Endothelial cell of umbilical vein (primary cell): ENCODE measurements around the gene TCP11L2. TPM values are rescaled to one million over a fixed set of nuclear protein-coding genes. Genes with fewer than 3 reads are reported as not detected.
"Not testable (repeated sequence)": the region's sequence is repeated elsewhere in the genome, so short reads cannot be mapped to it uniquely, and the experiment has no call there.

Experiments used
- BruUV-seq: library from RNA; stranded (reverse); fragments of 400-500 nt; replicated peaks from 2 replicates; lab custom pipeline; 2021; lab: Mats Ljungman, UMichigan
- CTCF ChIA-PET: fragments of 300-600, 350-600 bp; sonication (Branson Sonifier 250); formaldehyde crosslinking; loops from one replicate; lab custom pipeline; 2021; ENCODE audit warnings: antibody characterized with exemption, inconsistent platforms; lab: Charles Lee
- POLR2A ChIA-PET: fragments of 300-600, 350-600 bp; sonication (Branson Sonifier 250); formaldehyde crosslinking; loops from one replicate; lab custom pipeline; 2021; ENCODE audit warnings: antibody characterized with exemption, inconsistent platforms; lab: Charles Lee
- DNase-seq: peaks from one replicate; pipeline ENCODE4 v3.0.0-alpha.2; 2011; ENCODE audit warnings: low read depth, low spot score
- FAIRE-seq: peaks from 2 replicates; lab custom pipeline; 2011; peaks lifted over from hg19 to GRCh38; lab: Jason Lieb, UNC
- H2AFZ ChIP-seq: 2 replicates; pipeline ENCODE4 v1.6.0; 2012; ENCODE audit warnings: low read depth, low read length, control low read depth, inconsistent platforms
- H3K27ac ChIP-seq: 2 replicates; pipeline ENCODE4 v1.5.1; 2011; ENCODE audit warnings: low read depth, mild to moderate bottlenecking, control low read depth, low read length, moderate library complexity; ENCODE audit not compliant: insufficient read depth
- H3K27me3 ChIP-seq, 2 experiments: 2 replicates each; pipeline versions ENCODE4 v1.6.0 to v1.6.1; 2011; ENCODE audit warnings: low read length in 2 of 2, mixed read lengths in 1 of 2; ENCODE audit not compliant: control insufficient read depth in 2 of 2, insufficient read depth in 2 of 2
- H3K36me3 ChIP-seq, 2 experiments: 2 replicates in 1 of 2; 3 replicates in 1 of 2; pipeline ENCODE4 v1.5.1; 2011; ENCODE audit warnings: low read length in 2 of 2, mild to moderate bottlenecking in 1 of 2, moderate library complexity in 1 of 2; ENCODE audit not compliant: control insufficient read depth in 2 of 2, insufficient read depth in 2 of 2; ENCODE audit errors: extremely low read depth in 1 of 2
- H3K4me1 ChIP-seq: 3 replicates; pipeline ENCODE4 v1.5.1; 2011; ENCODE audit warnings: mild to moderate bottlenecking, low read length; ENCODE audit not compliant: control insufficient read depth, insufficient read depth; ENCODE audit errors: extremely low read depth
- H3K4me2 ChIP-seq: 2 replicates; pipeline ENCODE4 v1.6.1; 2011; ENCODE audit warnings: low read length, control low read depth, mixed read lengths; ENCODE audit not compliant: insufficient read depth
- H3K4me3 ChIP-seq, 3 experiments: fragments of 200-600 bp in 1 of 3; sonication (generic), shearing (Covaris generic) in 1 of 3; replicated peaks in 1 of 3; 2 replicates each; pipeline ENCODE4 v1.5.1; 2011 to 2016; ENCODE audit warnings: control low read depth in 3 of 3, low read length in 3 of 3, mild to moderate bottlenecking in 2 of 3, inconsistent platforms in 1 of 3, low read depth in 1 of 3, moderate library complexity in 1 of 3; ENCODE audit not compliant: insufficient read depth in 1 of 3
- H3K79me2 ChIP-seq: 2 replicates; pipeline ENCODE4 v1.6.0; 2012; ENCODE audit warnings: low read length, inconsistent platforms; ENCODE audit not compliant: control insufficient read depth, insufficient read depth
- H3K9ac ChIP-seq: replicated peaks from 2 replicates; pipeline ENCODE3; 2011; ENCODE audit warnings: low read length, control low read depth; ENCODE audit not compliant: insufficient read depth; ENCODE audit errors: extremely low read depth
- H3K9me1 ChIP-seq: replicated peaks from 3 replicates; pipeline ENCODE4 v1.6.0; 2011; ENCODE audit warnings: mild to moderate bottlenecking, low read length; ENCODE audit not compliant: control insufficient read depth, insufficient read depth; ENCODE audit errors: extremely low read depth
- H3K9me3 ChIP-seq: replicated peaks from 2 replicates; pipeline ENCODE4 v1.5.1; 2012; ENCODE audit warnings: low read length, inconsistent platforms; ENCODE audit not compliant: control insufficient read depth, insufficient read depth
- H4K20me1 ChIP-seq: replicated peaks from 2 replicates; pipeline ENCODE3; 2011; ENCODE audit warnings: mild to moderate bottlenecking, low read length; ENCODE audit not compliant: control insufficient read depth, insufficient read depth; ENCODE audit errors: extremely low read depth
- CTCF ChIP-seq, 2 donors: IDR thresholded peaks; 1 replicate in 1 of 2; 2 replicates in 1 of 2; pipeline ENCODE4 v1.5.1; 2011; ENCODE audit warnings: low read length in 2 of 2, mild to moderate bottlenecking in 2 of 2, moderate library complexity in 2 of 2, control low read depth in 1 of 2, inconsistent platforms in 1 of 2, low read depth in 1 of 2; ENCODE audit not compliant: insufficient read depth in 1 of 2; ENCODE audit errors: extremely low read depth in 1 of 2
- EZH2 ChIP-seq: IDR thresholded peaks from 2 replicates; pipeline ENCODE4 v1.6.1; 2012; ENCODE audit warnings: borderline replicate concordance, low read depth, mild to moderate bottlenecking, moderate library complexity, low read length, inconsistent platforms; ENCODE audit not compliant: severe bottlenecking
- FOS ChIP-seq: IDR thresholded peaks from 2 replicates; pipeline ENCODE4 v1.6.1; 2011; ENCODE audit warnings: mild to moderate bottlenecking, low read length, moderate library complexity, borderline replicate concordance; ENCODE audit not compliant: insufficient read depth
- GATA2 ChIP-seq: IDR thresholded peaks from 2 replicates; pipeline ENCODE4 v1.7.0; 2011; ENCODE audit warnings: low read depth, mild to moderate bottlenecking, moderate library complexity, mixed read lengths, low read length; ENCODE audit not compliant: insufficient read length, insufficient read depth
- JUN ChIP-seq: IDR thresholded peaks from 2 replicates; pipeline ENCODE4 v1.6.1; 2011; ENCODE audit warnings: borderline replicate concordance, low read depth; ENCODE audit not compliant: insufficient read length, insufficient read depth
- MYC ChIP-seq: IDR thresholded peaks from one replicate; pipeline ENCODE4 v1.6.1; 2011; ENCODE audit warnings: mild to moderate bottlenecking, low read depth, low read length
- POLR2A ChIP-seq: IDR thresholded peaks from 2 replicates; pipeline ENCODE4 v1.6.1; 2012; ENCODE audit warnings: low read depth, mild to moderate bottlenecking, control low read depth, low read length
- POLR2AphosphoS5 ChIP-seq: IDR thresholded peaks from 2 replicates; pipeline ENCODE4 v1.6.1; 2012; ENCODE audit warnings: low read depth, mild to moderate bottlenecking, control low read depth, low read length, moderate library complexity; ENCODE audit not compliant: insufficient read depth
- dilution Hi-C: fragments of 300-500 bp; cut with MboI; formaldehyde crosslinking; loops from one replicate; pipeline ENCODE4 v1.15.0; 2019; ENCODE audit warnings: low sequenced_read_pairs; ENCODE audit not compliant: extremely low pct_ligation_motif_present
- intact Hi-C: fragments of 100-400 bp; cut with micrococcal nuclease; formaldehyde crosslinking; loops from one replicate; pipeline ENCODE4 v1.10.0; 2022
- polyA plus RNA-seq, 4 experiments: library from polyadenylated mRNA; depleted of rRNA in 3 of 4; stranded (reverse) in 3 of 4; unstranded in 1 of 4; fragments of >200 nt; gene quantifications; 2 replicates each; pipeline versions ENCODE4 v1.2.1 to v1.2.3, GENCODE V29; 2011 to 2012; ENCODE audit warnings: missing spikeins in 1 of 4
- total RNA-seq: library from RNA; stranded (reverse); gene quantifications from 2 replicates; pipeline ENCODE4 v1.2.3, GENCODE V29; 2021
- TF ChIP-seq, protein P1 (sequence below): IDR thresholded peaks from 2 replicates; pipeline ENCODE4 v1.6.1; 2011; ENCODE audit not compliant: insufficient read depth, insufficient read length

Gene TCP11L2
- total and polyA plus RNA-seq, 2 donors (not counting 3 experiments of a cell fraction or from before 2014, with no cell fraction given): 6.0 to 18.7 TPM

DNA sequence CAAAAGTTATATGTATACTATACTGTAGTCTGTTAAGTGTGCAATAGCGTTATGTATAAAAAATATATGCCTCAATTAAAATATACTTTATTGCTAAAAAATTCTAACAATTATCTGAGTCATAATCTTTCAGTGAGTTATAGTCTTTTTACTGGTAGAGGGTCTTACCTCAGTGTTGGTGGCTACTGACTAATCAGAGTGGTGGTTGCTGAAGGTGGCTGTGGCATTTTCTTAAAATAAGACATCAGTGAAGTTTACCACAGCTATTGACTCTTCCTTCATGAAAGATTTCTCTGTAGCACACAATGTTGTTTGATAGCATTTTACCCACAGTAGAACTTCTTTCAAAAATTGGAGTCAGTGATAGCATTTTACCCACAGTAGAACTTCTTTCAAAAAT is 78.4 kb downstream of the TCP11L2 start:
- no peak for FAIRE-seq
- Histone ChIP-seq H4K20me1 (no peaks in the 10 kb centered on the region), H3K4me3 (no peak overlapping the region), H3K4me2 (no peak overlapping the region), H3K79me2 (no peaks in the 10 kb centered on the region), H3K27me3 (no peaks in the 10 kb centered on the region), H3K27ac (no peak overlapping the region), H3K4me1 (no peaks in the 10 kb centered on the region), H3K9ac (no peak overlapping the region), H3K36me3 (peaks cover 0 to 2% of the 10 kb centered on the region in 2 experiments), H3K9me3 (no peaks in the 10 kb centered on the region), H3K9me1 (no peaks in the 10 kb centered on the region), H2AFZ (no peak overlapping the region)
- intact Hi-C loops (no loop called here), dilution Hi-C loops (no loop called here)
- no peak for TF ChIP-seq GATA2
- TF ChIP-seq POLR2AphosphoS5: no peak
- TF ChIP-seq MYC: no peak
- no peak for TF ChIP-seq CTCF (IDR thresholded peaks at IDR 0.05; ENCODE audit: extremely low read depth in 1 of 2, insufficient read depth in 1 of 2, low read depth in 1 of 2, low read length in 2 of 2)
- TF ChIP-seq POLR2A: no peak
- TF ChIP-seq, protein P1, sequence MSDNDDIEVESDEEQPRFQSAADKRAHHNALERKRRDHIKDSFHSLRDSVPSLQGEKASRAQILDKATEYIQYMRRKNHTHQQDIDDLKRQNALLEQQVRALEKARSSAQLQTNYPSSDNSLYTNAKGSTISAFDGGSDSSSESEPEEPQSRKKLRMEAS: no peak
- TF ChIP-seq JUN: no peak
- TF ChIP-seq EZH2: no peak
- TF ChIP-seq FOS: no peak
- BruUV-seq: no TSS peak
- CTCF ChIA-PET: interaction anchor here (0.8 to 4.0 kb wide), 4 partner anchors 10 to 538 kb away, joined by 3 to 21 read pairs (median 12); partner anchors contain the start of gene POLR3B
- POLR2A ChIA-PET: no interaction called here
- DNase-seq: no peak

DNA sequence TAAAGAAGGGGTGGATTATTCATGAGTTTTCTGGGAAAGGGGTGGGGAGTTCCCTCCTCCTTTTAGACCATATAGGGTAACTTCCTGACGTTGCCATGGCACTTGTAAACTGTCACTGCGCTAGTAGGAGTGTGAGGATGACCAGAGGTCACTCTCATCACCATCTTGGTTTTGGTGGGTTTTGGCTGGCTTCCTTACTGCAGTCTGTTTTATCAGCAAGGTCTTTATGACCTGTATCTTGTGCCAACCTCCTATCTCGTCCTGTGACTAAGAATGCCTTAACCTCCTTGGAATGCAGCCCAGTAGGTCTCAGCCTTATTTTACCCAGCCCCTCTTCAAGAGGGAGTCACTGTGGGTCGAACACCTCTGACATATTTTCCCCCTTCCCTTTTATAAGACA is 79.3 kb downstream of the TCP11L2 start:
- H3K79me2 ChIP-seq, intact Hi-C loops, H3K4me2 ChIP-seq, H3K36me3 ChIP-seq, H3K4me1 ChIP-seq, FAIRE-seq, POLR2A ChIA-PET, BruUV-seq, H3K4me3 ChIP-seq, H3K9me1 ChIP-seq, dilution Hi-C loops, H3K27me3 ChIP-seq, H2AFZ ChIP-seq, DNase-seq, H3K9ac ChIP-seq, H3K9me3 ChIP-seq, H3K27ac ChIP-seq, H4K20me1 ChIP-seq: not testable (repeated sequence)
- CTCF ChIA-PET: interaction anchor here (2.1 to 2.9 kb wide), 2 partner anchors 460 to 537 kb away, joined by 8 to 11 read pairs; no protein-coding TSS in a partner anchor
